Stimulated activated CD4-positive, alpha-beta T cell treated with anti-CD3 and anti-CD28 coated beads, Interleukin-1b, Interleukin-23, amount 100 ng/mL, for 1 hour (primary cell): ENCODE measurements around the gene PNPLA2.
A peak's percentile ranks its signal among the peaks of the same experiment; 100 is the strongest.

Experiments
- DNase-seq, 2 donors: peaks; one replicate each; pipeline ENCODE4 v3.0.0-alpha.2; 2020; ENCODE audit warnings: low read depth in 2 of 2

The PNPLA2 gene

DNA sequence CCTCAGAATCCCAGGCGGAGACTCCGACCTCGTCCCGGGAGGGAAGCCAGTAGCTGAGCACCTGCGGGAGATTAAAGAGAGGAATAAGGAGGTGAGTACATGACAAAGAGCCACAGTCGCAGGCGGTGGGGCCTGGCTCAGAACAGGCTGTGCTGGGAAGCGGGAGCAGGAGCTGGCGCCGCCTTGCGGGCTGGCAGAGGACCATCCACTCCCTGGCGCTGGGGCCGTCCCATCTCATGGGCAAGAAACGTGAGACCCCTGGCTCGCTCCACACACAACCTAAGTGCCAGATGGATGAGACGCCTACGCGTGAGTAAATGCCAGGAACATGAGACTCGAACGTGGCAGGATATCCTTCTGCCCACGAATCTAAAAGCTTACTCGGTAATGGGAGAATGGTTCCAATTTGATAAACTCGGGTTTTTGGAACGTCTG is 35.1 kb upstream of the PNPLA2 start:
- DNase-seq: no peak

DNA sequence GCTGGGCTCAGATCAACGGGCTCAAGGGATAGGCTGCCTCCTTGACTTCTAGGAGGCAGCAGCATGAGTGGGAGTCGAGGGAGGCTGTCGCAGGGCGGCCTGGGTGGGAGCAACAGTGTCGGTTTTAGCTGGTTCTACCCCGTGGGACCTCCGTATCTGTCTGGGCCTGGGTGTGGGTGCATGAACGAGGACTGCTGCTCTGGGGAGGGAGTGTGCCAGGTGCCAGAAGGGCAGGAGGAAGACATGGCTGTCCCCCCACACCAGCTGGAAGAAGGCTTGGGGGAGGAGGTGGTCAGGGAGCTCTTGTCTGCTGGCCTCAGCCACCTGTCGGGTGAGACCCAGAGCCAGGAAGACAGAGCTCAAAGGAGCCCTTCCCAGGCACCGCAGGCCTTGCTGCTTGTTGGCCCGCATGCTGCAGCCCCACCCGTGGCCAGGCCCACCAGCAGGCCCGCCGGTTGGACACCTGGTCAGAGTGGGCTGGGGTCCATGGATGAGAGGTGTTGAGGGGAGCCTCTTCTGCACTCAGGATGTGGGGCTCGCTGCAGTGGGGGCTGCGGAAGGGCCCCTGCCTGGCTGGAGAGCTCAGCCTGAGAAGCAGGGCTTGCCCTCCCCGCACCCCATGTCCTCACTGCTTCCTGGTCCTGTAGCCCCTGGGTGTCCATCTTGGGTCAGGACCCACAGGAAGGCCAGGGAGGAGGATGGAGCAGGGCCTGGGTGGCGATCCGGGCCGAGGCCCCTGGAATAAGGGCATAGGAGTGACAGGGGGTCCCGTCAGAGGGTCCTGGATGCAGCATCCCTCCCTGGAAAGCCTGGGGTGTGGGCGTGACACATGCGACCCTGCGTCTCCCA is 32.3 kb upstream of the PNPLA2 start:
- DNase-seq: no peak

GRCh38 chr11:787084-787675 is 31.5 kb upstream of the PNPLA2 start:
- no peak for DNase-seq

GRCh38 chr11:788009-788640 is 30.6 kb upstream of the PNPLA2 start:
- DNase-seq: no peak

- no peak for DNase-seq
Observed at GRCh38 chr11:788953-789940, 29.5 kb upstream of the PNPLA2 start.

DNA sequence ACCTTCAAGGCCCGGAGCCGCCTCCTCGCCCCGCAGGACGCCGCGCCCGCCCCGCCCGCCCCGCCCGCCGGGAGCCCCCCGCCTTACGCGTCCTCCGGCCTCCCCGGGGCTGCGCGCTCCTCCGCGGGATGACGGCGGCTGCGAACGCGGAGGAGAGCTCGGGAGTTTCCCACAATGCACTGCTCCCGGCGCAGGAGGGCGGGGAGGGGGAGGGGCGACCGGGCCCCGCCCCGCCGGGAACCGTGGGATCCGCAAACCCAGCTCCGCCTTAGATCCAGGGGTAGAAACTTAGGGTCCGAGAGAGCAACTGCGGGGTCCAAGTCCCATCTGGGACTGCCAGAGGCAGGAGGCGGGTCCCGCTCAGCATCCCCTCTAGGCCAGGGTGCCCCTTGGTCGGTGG is 28.8 kb upstream of the PNPLA2 start, which contains the start of gene CEND1:
Gene CEND1, minus strand, starts transcription at position 148 of the 400 bp plus-strand sequence. CDS start 1,514 bp downstream, outside the sequence.
- DNase-seq: no peak

- DNase-seq: no peak
Observed at GRCh38 chr11:790721-791564, 27.8 kb upstream of the PNPLA2 start.

DNA sequence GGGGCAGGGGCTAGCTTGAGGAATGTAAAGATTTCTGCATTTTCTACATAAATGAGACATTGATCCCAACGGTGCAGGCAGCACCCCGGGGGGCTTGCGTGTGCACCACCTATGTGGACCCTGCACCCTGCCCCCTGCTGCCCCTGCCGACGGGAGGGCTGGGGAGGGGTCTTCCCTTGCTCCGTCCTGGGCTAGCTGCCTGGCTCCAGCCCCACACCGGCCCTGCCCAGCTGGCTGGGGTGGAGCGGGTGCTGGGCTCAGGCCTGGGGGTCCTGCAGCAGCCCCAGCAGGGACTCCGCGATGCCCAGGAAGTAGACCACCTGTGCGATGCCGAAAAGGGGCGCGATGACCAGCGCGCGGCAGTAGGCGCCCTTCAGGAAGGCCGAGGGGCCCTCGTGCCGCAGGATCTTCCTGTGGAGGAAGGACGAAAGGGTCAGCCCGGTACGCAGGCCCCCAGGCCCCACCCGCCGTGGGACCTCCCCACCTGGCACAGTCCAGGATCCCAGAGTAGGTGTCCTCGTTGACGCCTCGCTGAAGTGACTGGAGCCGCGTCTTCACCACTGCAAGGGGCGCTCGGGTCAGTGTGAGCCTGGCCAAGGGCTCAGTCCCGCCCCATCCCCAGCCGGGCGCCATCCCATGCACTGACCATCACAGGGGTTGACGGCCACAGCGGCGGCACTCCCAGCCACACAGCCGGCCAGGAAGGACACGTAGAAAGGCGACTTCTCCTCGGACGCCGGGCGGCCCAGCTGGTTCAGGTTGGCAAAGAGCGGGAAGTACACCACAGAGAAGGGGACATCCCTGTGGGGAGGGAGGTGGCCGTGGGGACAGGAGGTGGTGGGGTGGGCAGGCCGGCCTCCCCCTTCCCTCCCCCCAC is 26.8 kb upstream of the PNPLA2 start:
- no peak for DNase-seq

DNA sequence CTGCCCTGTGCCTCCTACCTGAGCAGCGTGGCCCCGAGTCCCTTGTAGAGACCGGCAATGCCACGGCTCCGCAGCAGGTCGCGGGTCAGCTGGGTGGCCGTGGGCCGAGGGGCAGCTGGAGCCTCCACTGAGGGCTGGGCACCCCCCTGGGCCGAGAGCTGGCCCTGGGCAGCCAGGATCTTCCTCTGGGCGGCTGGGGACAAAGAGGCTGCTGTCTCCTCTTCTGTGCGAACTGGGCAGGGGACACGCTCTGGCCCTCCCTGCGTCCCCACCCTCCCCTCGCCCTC is 26.2 kb upstream of the PNPLA2 start:
- DNase-seq: no peak

DNA sequence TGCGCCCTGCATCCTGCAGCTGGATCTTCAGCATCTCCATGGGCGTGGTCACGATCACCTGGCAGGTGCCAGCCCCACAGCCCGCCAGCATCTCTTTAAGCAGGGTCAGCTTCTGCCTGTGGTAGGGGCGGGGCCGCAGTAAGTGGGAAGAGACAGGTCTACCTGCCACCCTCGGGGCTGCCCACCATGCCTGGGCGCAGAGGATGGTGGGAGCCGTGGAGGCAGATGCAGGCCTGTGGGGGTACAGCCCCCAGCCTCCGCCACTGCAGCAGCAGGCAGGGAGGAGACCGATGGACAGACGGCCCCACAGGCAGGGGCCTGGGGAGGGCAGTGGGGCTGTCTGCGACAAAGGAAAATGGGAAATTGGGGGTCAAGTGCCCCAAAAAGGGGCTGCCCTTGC is 25.8 kb upstream of the PNPLA2 start:
- DNase-seq: no peak

DNA sequence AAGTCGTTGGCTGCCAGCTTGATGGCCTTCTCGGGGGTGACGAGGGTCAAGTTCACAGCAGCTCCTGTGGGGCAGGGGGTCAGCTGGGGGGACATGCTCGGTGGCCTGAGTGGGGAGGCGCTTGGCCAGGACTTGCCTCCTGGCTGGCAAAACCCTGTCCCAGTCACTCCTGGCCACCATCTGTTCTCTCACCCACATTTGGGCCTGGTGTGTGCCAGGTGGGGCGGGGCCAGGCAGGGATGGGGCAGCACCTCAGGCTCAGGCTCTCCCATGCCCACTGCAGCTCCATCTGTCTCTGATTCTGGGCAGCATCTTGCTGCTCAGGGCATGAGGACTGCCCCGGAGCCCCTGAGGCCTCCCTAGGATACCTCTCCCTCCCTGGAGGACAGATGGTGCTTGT is 25.2 kb upstream of the PNPLA2 start:
- DNase-seq: no peak

GRCh38 chr11:794013-794765 is 24.5 kb upstream of the PNPLA2 start:
- DNase-seq: no peak

DNA sequence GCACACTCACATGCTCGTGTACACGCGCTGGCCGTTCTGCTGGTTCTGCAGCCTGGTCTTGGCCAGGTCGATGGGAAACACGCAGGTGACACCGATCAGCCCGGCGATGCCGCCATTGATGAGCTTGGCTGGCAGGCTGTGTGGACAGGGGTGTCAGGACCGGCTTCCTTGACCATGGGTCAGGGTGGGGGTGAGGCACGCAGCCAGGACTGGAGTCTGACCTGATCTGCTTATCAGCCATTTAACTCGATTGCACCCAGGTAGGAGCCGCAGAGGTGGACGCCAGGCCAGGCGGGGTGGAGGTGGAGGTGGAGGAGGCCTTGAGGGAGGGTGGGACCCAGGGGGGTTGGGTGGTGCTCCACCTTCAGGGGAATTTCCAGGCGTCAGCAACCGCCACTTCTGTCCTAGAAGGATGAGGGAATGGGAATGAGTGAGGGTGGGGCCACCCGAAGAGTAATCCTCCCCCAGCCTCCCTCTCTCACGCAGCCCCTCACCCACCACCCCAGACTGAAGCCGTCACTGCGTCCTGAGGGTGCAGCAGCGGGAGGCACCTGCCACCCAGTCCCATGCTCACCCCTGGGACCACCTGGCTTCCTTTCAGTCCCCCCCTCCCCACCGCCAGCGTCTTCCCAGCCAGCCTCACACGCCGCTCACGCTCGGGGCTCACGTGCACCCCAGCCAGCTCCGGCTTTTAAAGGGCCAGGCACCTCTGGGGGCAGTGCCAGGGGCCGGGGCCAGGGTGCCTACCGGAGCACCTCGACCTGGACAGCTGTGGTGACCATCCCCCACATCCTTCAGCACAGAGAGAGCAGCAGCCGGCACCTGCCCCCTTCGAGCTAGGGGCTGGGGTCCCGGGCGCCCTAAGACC is 23.7 kb upstream of the PNPLA2 start:
- DNase-seq: no peak

DNA sequence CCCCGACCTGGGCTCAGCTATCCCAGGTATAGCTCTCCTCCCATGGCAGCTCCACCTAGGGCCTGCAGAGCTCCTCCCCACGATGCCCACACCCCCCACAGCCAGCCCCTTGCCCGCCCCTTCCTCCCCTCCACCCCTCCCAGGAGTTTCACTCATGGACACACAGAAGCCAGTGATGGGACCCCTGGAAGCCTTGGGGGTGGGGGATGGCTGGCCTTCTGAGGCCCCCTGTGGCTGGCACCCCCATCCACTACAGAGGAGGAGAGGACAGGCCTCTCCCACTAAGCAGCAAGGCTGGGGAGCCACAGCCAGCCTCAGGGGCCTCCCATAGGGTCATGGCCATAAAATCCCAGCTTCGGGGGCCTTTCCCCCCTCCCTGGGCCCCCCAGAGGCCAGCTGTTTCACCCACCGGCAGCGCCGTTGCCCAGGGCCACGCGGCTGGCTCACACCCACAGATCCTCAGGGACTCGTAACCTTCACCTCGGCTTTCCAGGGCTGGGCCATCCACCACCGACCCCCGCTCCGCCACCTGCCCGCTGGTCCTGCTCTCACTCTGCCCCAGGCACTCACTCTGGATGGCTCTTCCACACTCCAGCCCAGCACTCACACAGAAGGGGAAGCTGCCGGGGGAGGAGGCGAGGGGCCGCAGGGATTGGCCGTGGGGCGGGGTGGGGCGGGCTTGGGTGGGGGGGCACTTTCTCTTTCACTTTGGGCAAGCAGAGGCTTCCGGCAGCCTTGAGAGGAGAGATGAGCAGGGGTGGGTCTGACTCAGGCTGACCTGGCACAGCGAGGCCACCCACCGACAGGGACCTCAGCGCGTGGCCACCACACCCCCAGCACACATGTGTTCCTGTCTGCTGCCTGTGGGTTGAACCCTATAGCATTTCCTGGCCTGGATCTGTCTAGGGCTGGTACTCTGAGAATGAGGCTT is 22.8 kb upstream of the PNPLA2 start:
- peak; percentile 39 to 55 for DNase-seq

- DNase-seq: no peak
Observed at GRCh38 chr11:796565-797295, 22.0 kb upstream of the PNPLA2 start.
